Ectodermal cell (in vitro differentiated cells): ENCODE data around the gene STYXL2.

Experiments used
- H3K27ac ChIP-seq: 2 replicates; pipeline ENCODE4 v1.7.0; 2013; ENCODE audit warnings: mild to moderate bottlenecking, low read depth, low read length; ENCODE audit not compliant: insufficient read depth, poor library complexity, severe bottlenecking
- H3K27me3 ChIP-seq: 2 replicates; pipeline ENCODE4 v1.7.0; 2013; ENCODE audit warnings: mild to moderate bottlenecking, low read length; ENCODE audit not compliant: insufficient read depth, control insufficient read depth, poor library complexity, severe bottlenecking
- H3K36me3 ChIP-seq: one replicate; pipeline ENCODE4 v1.7.0; 2013; ENCODE audit warnings: low read length; ENCODE audit not compliant: control insufficient read depth, insufficient read depth
- H3K4me1 ChIP-seq: one replicate; pipeline ENCODE4 v1.7.0; 2013; ENCODE audit warnings: low read length; ENCODE audit not compliant: control insufficient read depth, insufficient read depth
- H3K4me3 ChIP-seq: 2 replicates; pipeline ENCODE4 v1.7.0; 2013; ENCODE audit warnings: low read depth, low read length, control low read depth; ENCODE audit not compliant: insufficient read depth
- H3K9me3 ChIP-seq: 2 replicates; pipeline ENCODE4 v1.7.0; 2013; ENCODE audit warnings: mild to moderate bottlenecking, low read length, moderate library complexity; ENCODE audit not compliant: control insufficient read depth
- WGBS, 2 experiments: methylation state at CpG; one replicate each; pipeline ENCODE4 v1.1.7; 2013; ENCODE audit warnings: missing lambda C conversion rate in 2 of 2; 5-methylcytosine and 5-hydroxymethylcytosine counted together

Gene STYXL2

DNA sequence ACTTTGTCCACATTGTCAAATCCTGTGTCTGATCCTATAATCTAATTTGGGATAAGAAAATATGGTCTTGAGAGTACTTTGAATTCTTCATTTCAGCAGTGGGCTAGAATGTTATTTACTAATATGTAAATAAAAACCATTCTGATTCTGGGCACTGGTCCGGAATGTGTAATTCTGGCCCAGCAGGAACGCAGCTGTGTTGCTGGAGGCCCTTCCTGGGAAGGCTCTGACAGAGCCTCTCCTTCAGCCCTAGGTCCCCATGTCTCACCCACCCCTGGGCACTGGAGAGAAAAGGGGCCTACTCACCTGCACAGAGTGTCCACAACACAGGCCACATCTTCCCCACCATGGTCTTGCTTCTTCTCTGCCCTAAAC is 3.9 kb upstream of the STYXL2 start:
- Histone ChIP-seq H3K4me3 (no peak overlapping the region), H3K36me3 (no peaks in the 10 kb centered on the region), H3K4me1 (no peaks in the 10 kb centered on the region), H3K27me3 (no peaks in the 10 kb centered on the region), H3K27ac (no peak overlapping the region), H3K9me3 (no peaks in the 10 kb centered on the region)
- 60 to 78% methylated on average over 2 of the region's 2 CpGs for WGBS, 2 experiments

DNA sequence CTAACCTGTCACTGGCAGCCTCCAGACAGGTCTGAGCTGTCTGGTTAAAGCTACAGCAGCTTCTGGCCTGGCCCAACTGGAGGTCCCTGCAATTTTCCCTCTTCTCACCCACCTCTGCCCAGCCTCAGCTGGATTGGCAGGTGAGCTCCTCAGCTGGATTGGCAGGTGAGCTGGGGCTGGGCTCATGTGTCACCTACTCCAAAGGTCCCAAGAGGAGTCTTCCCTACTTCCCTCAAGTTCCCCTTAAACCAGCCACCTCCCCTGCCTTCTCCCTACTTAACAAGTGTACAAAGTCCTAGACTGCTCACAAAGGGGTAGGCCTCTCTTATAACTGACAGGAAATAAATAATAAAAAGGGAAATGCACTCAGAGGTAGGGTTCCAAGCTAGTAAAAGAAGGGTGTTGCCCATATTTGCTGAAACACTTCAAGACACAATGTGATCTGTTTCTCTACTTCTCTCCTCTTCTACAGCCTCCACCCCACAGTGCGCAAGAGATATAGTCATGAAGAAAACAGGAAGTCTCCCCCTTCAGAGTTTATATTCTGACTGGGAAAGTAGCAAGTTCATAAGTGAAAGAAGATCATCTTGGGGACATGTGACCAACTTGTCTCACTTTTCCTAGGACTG is 3.4 kb upstream of the STYXL2 start, which contains the start of gene GPA33:
GPA33 (minus strand) TSS at position 64 of the 629 bp plus-strand sequence. CDS start 90 bp downstream, outside the sequence.
- WGBS, 2 experiments: 100% methylated on average over 1 of the region's 1 CpG
- Histone ChIP-seq H3K27me3 (no peaks in the 10 kb centered on the region), H3K9me3 (no peaks in the 10 kb centered on the region), H3K4me3 (no peak within 1 kb of the TSS), H3K4me1 (no peaks in the 10 kb centered on the region), H3K36me3 (no peaks in the 10 kb centered on the region), H3K27ac (no peak within 1 kb of the TSS)

DNA sequence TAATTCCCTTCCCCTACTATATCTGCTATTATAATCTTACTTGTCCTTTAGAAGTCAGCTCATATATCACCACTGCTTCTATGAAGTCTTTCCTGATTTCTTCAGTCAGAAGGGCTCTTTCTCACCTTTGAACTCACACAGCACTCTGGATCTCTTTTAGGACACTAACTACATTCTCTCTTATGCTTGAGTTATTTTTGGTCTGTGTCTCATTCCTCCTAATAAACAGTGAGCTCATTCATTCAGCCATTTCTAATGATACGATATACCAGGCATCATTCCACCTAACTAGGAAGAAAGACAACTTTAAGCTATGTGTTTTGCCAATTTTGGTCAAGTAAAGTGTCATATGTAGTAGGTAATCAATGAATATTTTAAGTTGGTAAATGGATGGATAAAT is 1.2 kb upstream of the STYXL2 start:
- no peak overlapping the region for H3K27ac ChIP-seq
- WGBS, 2 experiments: 100% methylated on average over 1 of the region's 1 CpG
- H3K9me3 ChIP-seq: no peaks in the 10 kb centered on the region

DNA sequence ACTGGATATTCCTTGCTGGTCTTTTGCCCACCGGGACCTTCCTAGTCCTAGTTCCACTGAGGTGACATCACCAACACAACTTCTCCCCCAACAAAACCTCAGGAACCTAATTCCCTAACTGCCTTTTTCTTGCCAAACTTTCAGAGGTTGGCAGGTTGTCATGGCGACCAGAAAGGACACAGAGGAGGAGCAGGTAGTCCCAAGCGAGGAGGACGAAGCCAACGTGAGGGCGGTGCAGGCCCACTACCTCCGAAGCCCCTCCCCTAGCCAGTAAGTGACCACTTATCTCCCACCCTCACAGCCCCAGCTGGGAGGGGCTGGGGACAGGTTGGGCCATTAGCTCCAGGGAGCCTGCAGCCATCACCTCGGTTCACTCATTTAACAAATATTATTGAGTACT is 815 bp downstream of the STYXL2 start:
- Histone ChIP-seq H3K36me3 (no peaks in the 10 kb centered on the region), H3K27ac (no peak overlapping the region), H3K4me3 (no peak overlapping the region), H3K27me3 (no peaks in the 10 kb centered on the region), H3K9me3 (peaks cover 2% of the 10 kb centered on the region), H3K4me1 (no peaks in the 10 kb centered on the region)
- 94 to 95% methylated on average over 8 of the region's 8 CpGs for WGBS, 2 experiments

More for the DNA sequence above, 1.2 kb upstream of the STYXL2 start:
- Histone ChIP-seq H3K4me3 (no peak overlapping the region), H3K27me3 (no peaks in the 10 kb centered on the region), H3K4me1 (no peaks in the 10 kb centered on the region), H3K36me3 (no peaks in the 10 kb centered on the region)

GRCh38 chr1:167095368-167095767 is 1.5 kb downstream of the STYXL2 start:
- no peak overlapping the region for H3K27ac ChIP-seq
- H3K9me3 ChIP-seq: peaks cover 2% of the 10 kb centered on the region
- no peaks in the 10 kb centered on the region for H3K27me3 ChIP-seq
- WGBS, 2 experiments: 98 to 99% methylated on average over 5 of the region's 5 CpGs
- no peaks in the 10 kb centered on the region for H3K4me1 ChIP-seq
- H3K36me3 ChIP-seq: no peaks in the 10 kb centered on the region
- H3K4me3 ChIP-seq: no peak overlapping the region

- WGBS, 2 experiments: 94 to 100% methylated on average over 1 of the region's 1 CpG
Observed at GRCh38 chr1:167099851-167100250, 6.0 kb downstream of the STYXL2 start.

DNA sequence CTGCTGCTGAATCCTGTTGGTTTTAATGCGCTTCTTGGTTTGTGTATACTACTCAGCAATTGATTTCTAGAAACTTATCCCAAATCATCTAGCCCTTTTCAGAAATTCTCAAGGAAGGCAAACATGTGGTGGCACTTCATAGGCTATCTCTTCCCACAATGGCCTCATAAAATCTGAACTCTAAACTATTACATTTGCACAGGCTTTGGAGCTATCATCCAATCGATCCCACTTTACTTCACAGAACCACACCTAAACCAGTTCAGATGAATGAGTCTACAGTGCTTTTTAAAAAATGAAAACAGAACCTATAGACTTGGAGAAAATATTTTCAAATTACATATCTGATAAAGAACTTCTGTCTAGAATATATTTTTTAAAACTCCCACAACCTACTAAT is 6.9 kb downstream of the STYXL2 start:
- WGBS, 2 experiments: 92 to 99% methylated on average over 2 of the region's 2 CpGs
- no peaks in the 10 kb centered on the region for H3K27me3 ChIP-seq

More at GRCh38 chr1:167099851-167100250, 6.0 kb downstream of the STYXL2 start:
- Histone ChIP-seq H3K36me3 (no peaks in the 10 kb centered on the region), H3K4me3 (no peak overlapping the region), H3K9me3 (peaks cover 2% of the 10 kb centered on the region), H3K4me1 (peaks cover 8% of the 10 kb centered on the region), H3K27me3 (no peaks in the 10 kb centered on the region), H3K27ac (no peak overlapping the region)

GRCh38 chr1:167101754-167102153 is 7.9 kb downstream of the STYXL2 start:
- Histone ChIP-seq H3K4me1 (peaks cover 8% of the 10 kb centered on the region), H3K4me3 (no peak overlapping the region), H3K27me3 (no peaks in the 10 kb centered on the region), H3K9me3 (peaks cover 2% of the 10 kb centered on the region), H3K36me3 (no peaks in the 10 kb centered on the region), H3K27ac (no peak overlapping the region)
- WGBS, 2 experiments: 94 to 100% methylated on average over 2 of the region's 2 CpGs

More for the DNA sequence above, 6.9 kb downstream of the STYXL2 start:
- Histone ChIP-seq H3K36me3 (no peaks in the 10 kb centered on the region), H3K27ac (no peak overlapping the region), H3K4me3 (no peak overlapping the region), H3K4me1 (peaks cover 8% of the 10 kb centered on the region), H3K9me3 (peaks cover 2% of the 10 kb centered on the region)

- no peak overlapping the region for H3K27ac ChIP-seq
Observed at GRCh38 chr1:167102906-167103573, 9.2 kb downstream of the STYXL2 start.

GRCh38 chr1:167104256-167104633 is 10.4 kb downstream of the STYXL2 start:
- Histone ChIP-seq H3K27me3 (no peaks in the 10 kb centered on the region), H3K4me3 (no peak overlapping the region), H3K4me1 (peaks cover 8% of the 10 kb centered on the region), H3K9me3 (peaks cover 2% of the 10 kb centered on the region), H3K36me3 (no peaks in the 10 kb centered on the region), H3K27ac (no peak overlapping the region)
- WGBS, 2 experiments: 92% methylated on average over 5 of the region's 6 CpGs

More at GRCh38 chr1:167102906-167103573, 9.2 kb downstream of the STYXL2 start:
- no peaks in the 10 kb centered on the region for H3K27me3 ChIP-seq
- H3K36me3 ChIP-seq: no peaks in the 10 kb centered on the region
- peaks cover 2% of the 10 kb centered on the region for H3K9me3 ChIP-seq
- no peak overlapping the region for H3K4me3 ChIP-seq
- WGBS, 2 experiments: 74 to 79% methylated on average over 5 of the region's 5 CpGs
- peaks cover 8% of the 10 kb centered on the region for H3K4me1 ChIP-seq
